Lower leg skin (tissue), 4 donors: ENCODE results near the gene BCL7A. TPM values are rescaled to one million over a fixed set of nuclear protein-coding genes. Genes with fewer than 3 reads are reported as not detected.

Experiments
- DNase-seq, 2 donors: peaks; one replicate each; pipeline ENCODE4 v3.0.0-alpha.2; 2019; ENCODE audit warnings: low spot score in 2 of 2
- H3K4me3 ChIP-seq: fragments of 200-600 bp; sonication (generic); 2 replicates; pipeline ENCODE4 v1.5.1; 2017; ENCODE audit warnings: mild to moderate bottlenecking, low read depth; ENCODE audit not compliant: poor library complexity, severe bottlenecking
- CTCF ChIP-seq, 3 donors: fragments of 450-650 bp; IDR thresholded peaks; one replicate each; pipeline ENCODE4 v1.5.1; 2016; ENCODE audit warnings: antibody characterized with exemption in 3 of 3, mild to moderate bottlenecking in 3 of 3, moderate library complexity in 2 of 3
- POLR2A ChIP-seq, 2 donors: fragments of 450-650 bp; IDR thresholded peaks; one replicate each; pipeline ENCODE4 v1.6.1; 2016 to 2017; ENCODE audit warnings: antibody characterized with exemption in 2 of 2, mild to moderate bottlenecking in 1 of 2, moderate library complexity in 1 of 2
- WGBS, 2 donors: methylation state at CpG; one replicate each; pipeline ENCODE4 v1.1.5; 2018; 5-methylcytosine and 5-hydroxymethylcytosine counted together
- intact Hi-C: fragments of 100-400 bp; cut with DNase I; formaldehyde crosslinking; loops from one replicate; pipeline ENCODE4 v1.15.0; 2023; ENCODE audit warnings: low total_unique reads
- total RNA-seq, 4 donors: library from RNA; depleted of rRNA; stranded (reverse); fragments of >200 nt; gene quantifications; one replicate each; pipeline ENCODE4 v1.1.0, GENCODE V29; 2016

Gene BCL7A
- total RNA-seq, 4 donors from 2014 or later = 17.8 to 22.3 (median 18.9) TPM

- intact Hi-C loops = no loop called here
- DNase-seq = no peak
- no peak overlapping the region for H3K4me3 ChIP-seq
- 76 to 81% methylated on average over 11 of the region's 11 CpGs for WGBS, 2 donors
- no peak for TF ChIP-seq POLR2A (IDR thresholded peaks at IDR 0.05)
- no peak for TF ChIP-seq CTCF (IDR thresholded peaks at IDR 0.05)
Measured at GRCh38 chr12:122005252-122005776, 16.4 kb upstream of the BCL7A start.

GRCh38 chr12:122006186-122006926, 15.3 kb upstream of the BCL7A start:
- intact Hi-C loops = no loop called here
- 86 to 92% methylated on average over 24 of the region's 24 CpGs for WGBS, 2 donors
- no peak for DNase-seq
- no peak for TF ChIP-seq POLR2A (IDR thresholded peaks at IDR 0.05)
- TF ChIP-seq CTCF (IDR thresholded peaks at IDR 0.05) = no peak
- no peak overlapping the region for H3K4me3 ChIP-seq

GRCh38 chr12:122009741-122010140, 11.9 kb upstream of the BCL7A start:
- TF ChIP-seq CTCF (IDR thresholded peaks at IDR 0.05) (no peak), POLR2A (IDR thresholded peaks at IDR 0.05) (no peak)
- WGBS, 2 donors = 92 to 93% methylated on average over 7 to 9 of the region's 9 CpGs
- intact Hi-C loops = no loop called here
- H3K4me3 ChIP-seq = no peak overlapping the region
- no peak for DNase-seq

GRCh38 chr12:122012184-122012583, 9.5 kb upstream of the BCL7A start:
- TF ChIP-seq POLR2A (IDR thresholded peaks at IDR 0.05) = no peak
- no peak for TF ChIP-seq CTCF (IDR thresholded peaks at IDR 0.05)
- 83 to 95% methylated on average over 6 of the region's 6 CpGs for WGBS, 2 donors
- no peak overlapping the region for H3K4me3 ChIP-seq
- intact Hi-C loops = no loop called here
- no peak for DNase-seq

- no peak for DNase-seq
- no peak for TF ChIP-seq CTCF (IDR thresholded peaks at IDR 0.05)
- no peak for TF ChIP-seq POLR2A (IDR thresholded peaks at IDR 0.05)
- intact Hi-C loops = no loop called here
- 85 to 87% methylated on average over 4 of the region's 4 CpGs for WGBS, 2 donors
- no peak overlapping the region for H3K4me3 ChIP-seq
Measured at GRCh38 chr12:122013136-122013535, 8.5 kb upstream of the BCL7A start.
